RWPE1 (cell line): Measurements from ENCODE around the gene STRAP.

Source experiments
- CTCF ChIA-PET: fragments of 350-600 bp; sonication (Branson Sonifier 250); formaldehyde crosslinking; extraction: SDS; loops from one replicate; lab custom pipeline; 2021; lab: Yijun Ruan, JAX
- POLR2A ChIA-PET: fragments of 400-600 bp; formaldehyde crosslinking; extraction: SDS; loops from one replicate; lab custom pipeline; 2020; ENCODE audit warnings: antibody characterized with exemption; ENCODE audit not compliant: low non-redundant PET; lab: Yijun Ruan, JAX
- DNase-seq: peaks from one replicate; pipeline ENCODE4 v3.0.0; 2012; ENCODE audit warnings: low spot score
- H3K27ac ChIP-seq: fragments of 450-650 bp; 2 replicates; pipeline ENCODE4 v1.5.1; 2017
- CTCF ChIP-seq: fragments of 450-650 bp; conservative IDR thresholded peaks from 2 replicates; pipeline ENCODE4 v1.5.1; 2017; ENCODE audit warnings: low read depth, mild to moderate bottlenecking

Gene STRAP

DNA sequence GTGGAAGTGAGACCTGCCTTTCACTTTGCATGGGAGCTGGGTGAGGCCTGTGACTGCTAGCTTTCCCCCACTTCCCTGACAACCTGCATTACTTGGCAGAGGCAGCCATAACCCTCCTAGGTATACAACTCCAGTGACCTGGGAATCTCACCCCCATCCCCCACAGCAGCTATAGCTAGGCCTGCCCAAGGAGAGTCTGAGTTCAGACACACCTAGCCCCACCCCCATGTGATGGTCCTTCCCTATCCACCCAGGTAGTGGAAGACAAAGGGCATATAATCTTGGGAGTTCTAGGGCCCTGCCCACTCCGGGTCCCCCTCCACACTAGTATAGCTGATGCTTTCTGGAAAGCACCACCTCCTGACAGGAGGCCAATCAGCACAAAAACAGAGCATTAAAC is 6.3 kb upstream of the STRAP start:
- ChIA-PET POLR2A (no interaction called here), CTCF (no interaction called here)
- H3K27ac ChIP-seq = no peak overlapping the region
- DNase-seq = no peak
- TF ChIP-seq CTCF = no peak

GRCh38 chr12:15879413-15879812 is 2.8 kb upstream of the STRAP start:
- ChIA-PET POLR2A (no interaction called here), CTCF (no interaction called here)
- no peak overlapping the region for H3K27ac ChIP-seq
- TF ChIP-seq CTCF = no peak
- DNase-seq = no peak

GRCh38 chr12:15880721-15881120 is 1.5 kb upstream of the STRAP start:
- POLR2A ChIA-PET = no interaction called here
- DNase-seq = no peak
- CTCF ChIA-PET = no interaction called here
- no peak overlapping the region for H3K27ac ChIP-seq
- TF ChIP-seq CTCF = no peak

GRCh38 chr12:15883536-15883935 is 1.3 kb downstream of the STRAP start:
- H3K27ac ChIP-seq = no peak overlapping the region
- DNase-seq = no peak
- ChIA-PET POLR2A (no interaction called here), CTCF (no interaction called here)
- TF ChIP-seq CTCF = no peak

- POLR2A ChIA-PET = no interaction called here
- H3K27ac ChIP-seq = no peak overlapping the region
- no peak for TF ChIP-seq CTCF
- DNase-seq = no peak
- CTCF ChIA-PET = no interaction called here
Observed at GRCh38 chr12:15886372-15887042, 4.3 kb downstream of the STRAP start.

- POLR2A ChIA-PET = no interaction called here
- CTCF ChIA-PET = no interaction called here
- no peak for DNase-seq
- TF ChIP-seq CTCF = no peak
- no peak overlapping the region for H3K27ac ChIP-seq
Observed at GRCh38 chr12:15887043-15887817, 5.0 kb downstream of the STRAP start.
